Mucosa of stomach (tissue), 1 donor: ENCODE results near the gene CCSER1.
"Not testable (repeated sequence)": the region's sequence is repeated elsewhere in the genome, so short reads cannot be mapped to it uniquely, and the experiment has no call there.

Experiments
- H3K27me3 ChIP-seq: one replicate; pipeline ENCODE4 v1.7.0; 2013; ENCODE audit warnings: mild to moderate bottlenecking, low read length; ENCODE audit not compliant: control insufficient read depth, insufficient read depth
- H3K36me3 ChIP-seq: one replicate; pipeline ENCODE4 v1.7.0; 2013; ENCODE audit warnings: low read length; ENCODE audit not compliant: control insufficient read depth, insufficient read depth
- H3K4me1 ChIP-seq: one replicate; pipeline ENCODE4 v1.7.0; 2013; ENCODE audit warnings: mild to moderate bottlenecking, low read length; ENCODE audit not compliant: control insufficient read depth, insufficient read depth
- H3K4me3 ChIP-seq: one replicate; pipeline ENCODE4 v1.7.0; 2013; ENCODE audit warnings: low read length
- H3K9ac ChIP-seq: one replicate; pipeline ENCODE4 v1.7.0; 2013; ENCODE audit warnings: mild to moderate bottlenecking, low read length, moderate library complexity
- H3K9me3 ChIP-seq: one replicate; pipeline ENCODE4 v1.7.0; 2013; ENCODE audit warnings: mild to moderate bottlenecking, low read length, moderate library complexity; ENCODE audit not compliant: control insufficient read depth
- donor health status: Pancreatic carcinoma.

CCSER1 gene

DNA sequence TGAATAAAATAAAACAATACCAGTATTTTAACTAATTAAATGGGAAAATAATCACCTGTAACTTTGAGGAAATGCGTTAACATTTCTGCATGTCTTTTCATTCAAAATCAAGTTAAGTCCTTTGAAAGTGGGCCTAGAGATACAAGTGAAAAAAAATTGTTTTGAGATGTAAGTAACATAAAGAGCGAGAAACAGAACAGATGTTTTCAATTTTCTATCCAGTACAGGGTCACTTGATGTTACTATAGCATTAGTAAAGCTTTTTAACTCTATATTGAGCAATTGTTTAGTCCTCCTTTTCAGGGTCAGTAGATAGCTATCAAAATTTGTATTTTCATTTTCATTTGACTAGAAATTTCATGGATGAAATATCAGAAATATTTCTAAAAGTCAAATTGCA is 761.4 kb downstream of the CCSER1 start:
- H3K27me3 ChIP-seq: no peaks in the 10 kb centered on the region
- H3K36me3 ChIP-seq: no peaks in the 10 kb centered on the region
- H3K9me3 ChIP-seq: no peaks in the 10 kb centered on the region
- no peak overlapping the region for H3K9ac ChIP-seq
- H3K4me3 ChIP-seq: no peak overlapping the region
- no peaks in the 10 kb centered on the region for H3K4me1 ChIP-seq

DNA sequence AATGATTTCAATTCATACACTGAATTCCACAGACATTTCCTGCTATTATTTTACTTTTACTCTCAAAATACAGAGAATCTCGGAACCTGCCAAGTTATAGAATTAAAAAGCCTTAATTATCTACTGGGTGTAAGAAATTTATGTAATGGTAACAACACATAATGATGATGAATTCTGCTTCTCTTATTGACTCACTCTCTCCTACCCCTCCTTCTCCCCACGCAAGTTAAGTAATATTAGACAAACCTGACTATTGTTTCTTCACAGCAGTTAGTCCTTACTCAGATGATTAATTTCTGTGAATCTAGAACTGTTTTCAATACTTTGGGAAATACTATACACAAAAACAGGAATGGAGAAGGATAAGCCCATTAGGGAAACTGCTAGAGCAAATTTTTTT is 762.0 kb downstream of the CCSER1 start:
- Histone ChIP-seq H3K36me3 (no peaks in the 10 kb centered on the region), H3K27me3 (no peaks in the 10 kb centered on the region), H3K9ac (no peak overlapping the region), H3K4me3 (no peak overlapping the region), H3K4me1 (no peaks in the 10 kb centered on the region), H3K9me3 (no peaks in the 10 kb centered on the region)

DNA sequence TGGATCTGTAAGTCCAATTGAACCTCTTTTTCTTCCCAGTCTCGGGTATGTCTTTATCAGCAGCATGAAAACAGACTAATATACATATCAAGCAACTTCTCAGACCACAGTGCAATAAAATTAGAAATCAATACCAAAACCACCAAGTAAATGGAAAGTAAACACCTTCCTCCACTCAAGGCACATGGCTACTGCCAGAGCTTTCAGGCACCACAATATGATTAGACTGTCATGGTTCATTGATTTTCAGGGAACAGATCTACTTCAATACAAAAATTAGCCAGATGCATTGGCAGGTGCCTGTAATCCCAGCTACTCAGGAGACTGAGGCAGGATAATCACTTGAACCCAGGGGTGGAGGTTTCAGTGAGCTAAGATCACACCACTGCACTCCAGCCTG is 776.2 kb downstream of the CCSER1 start:
- H3K27me3 ChIP-seq, H3K36me3 ChIP-seq, H3K4me1 ChIP-seq, H3K9me3 ChIP-seq, H3K9ac ChIP-seq, H3K4me3 ChIP-seq: not testable (repeated sequence)

DNA sequence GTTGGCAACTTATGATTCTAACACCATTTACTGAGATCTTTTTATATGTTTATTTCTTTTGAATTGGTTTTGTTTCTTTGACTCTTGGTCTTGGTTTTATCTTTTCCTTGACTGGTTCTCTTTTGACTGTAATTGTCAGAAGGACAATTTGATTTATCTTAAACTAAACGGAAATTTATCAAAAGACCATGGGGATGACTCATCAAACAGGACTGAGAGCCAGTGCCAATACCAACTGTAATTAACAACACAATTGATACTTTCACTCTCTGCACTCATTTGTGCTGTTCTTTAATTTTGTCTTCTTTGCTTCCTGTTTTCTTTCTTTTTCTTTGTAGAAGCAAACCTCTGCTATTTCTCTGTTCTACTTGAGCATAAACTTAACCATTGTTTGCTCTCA is 776.8 kb downstream of the CCSER1 start:
- H3K4me1 ChIP-seq: no peaks in the 10 kb centered on the region

DNA sequence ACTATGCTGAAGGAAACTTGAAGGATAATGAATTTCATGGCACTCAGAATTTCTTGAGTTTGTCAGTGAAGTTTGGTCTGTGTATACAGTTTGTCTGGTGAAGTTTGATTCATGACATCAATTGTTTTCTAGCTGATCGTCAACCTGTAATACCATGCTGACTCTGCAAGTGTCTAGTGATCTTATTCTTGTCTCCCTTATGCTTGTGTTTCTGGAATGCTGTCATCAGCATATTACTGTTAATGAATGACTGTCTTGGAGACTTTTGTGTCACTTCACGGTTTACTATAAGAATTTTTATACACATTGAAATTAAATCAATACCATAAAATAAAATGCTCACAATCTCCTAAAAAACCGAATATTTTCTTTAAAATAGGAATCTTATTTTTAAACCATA is 779.0 kb downstream of the CCSER1 start:
- Histone ChIP-seq H3K4me1 (no peaks in the 10 kb centered on the region), H3K9me3 (no peaks in the 10 kb centered on the region), H3K9ac (no peak overlapping the region), H3K27me3 (no peaks in the 10 kb centered on the region), H3K36me3 (no peaks in the 10 kb centered on the region), H3K4me3 (no peak overlapping the region)

More for the DNA sequence above, 776.8 kb downstream of the CCSER1 start:
- Histone ChIP-seq H3K9ac (no peak overlapping the region), H3K27me3 (no peaks in the 10 kb centered on the region), H3K9me3 (no peaks in the 10 kb centered on the region), H3K36me3 (no peaks in the 10 kb centered on the region), H3K4me3 (no peak overlapping the region)

DNA sequence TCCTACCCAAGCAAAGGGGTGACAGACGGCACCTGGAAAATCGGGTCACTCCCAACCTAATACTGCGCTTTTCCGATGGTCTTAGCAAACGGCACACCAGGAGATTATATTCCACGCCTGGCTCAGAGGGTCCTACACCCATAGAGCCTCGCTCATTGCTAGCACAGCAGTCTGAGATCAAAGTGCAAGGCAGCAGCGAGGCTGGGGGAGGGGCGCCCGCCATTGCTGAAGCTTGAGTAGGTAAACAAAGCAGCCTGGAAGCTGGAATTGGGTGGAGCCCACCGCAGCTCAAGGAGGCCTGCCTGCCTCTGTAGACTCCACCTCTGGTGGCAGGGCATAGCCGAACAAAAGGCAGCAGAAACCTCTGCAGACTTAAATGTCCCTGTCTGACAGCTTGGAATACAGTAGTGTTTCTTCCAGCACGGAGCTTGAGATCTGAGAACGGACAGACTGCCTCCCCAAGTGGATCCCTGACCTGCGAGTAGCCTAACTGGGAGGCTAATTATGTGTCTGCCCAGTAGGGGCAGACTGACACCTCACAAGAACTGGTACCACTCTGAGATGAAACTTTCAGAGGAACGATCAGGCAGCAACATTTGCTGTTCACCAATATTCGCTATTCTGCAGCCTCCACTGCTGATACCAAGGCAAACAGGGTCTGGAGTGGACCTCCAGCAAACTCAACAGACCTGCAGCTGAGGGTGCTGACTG is 784.7 kb downstream of the CCSER1 start:
- H3K9me3 ChIP-seq, H3K4me3 ChIP-seq, H3K9ac ChIP-seq, H3K36me3 ChIP-seq, H3K4me1 ChIP-seq, H3K27me3 ChIP-seq: not testable (repeated sequence)

DNA sequence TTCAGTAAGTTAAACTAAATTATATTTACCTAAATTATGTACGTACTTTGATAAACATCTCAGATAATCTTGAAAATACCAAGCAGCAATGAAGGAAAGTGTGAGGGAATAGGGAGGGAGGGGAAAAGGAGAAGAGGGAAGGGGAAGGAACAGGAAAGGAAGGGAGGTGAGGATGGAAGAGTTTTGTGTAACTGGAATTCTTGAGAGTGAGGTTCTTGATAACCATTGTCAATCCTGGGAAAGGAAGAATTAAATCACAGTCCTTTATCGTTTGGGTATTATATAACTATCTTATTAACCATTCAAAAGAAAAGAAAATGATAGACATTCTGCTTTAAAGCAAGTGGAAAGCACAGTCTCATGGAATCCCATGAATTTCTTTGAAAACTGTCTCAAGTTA is 795.0 kb downstream of the CCSER1 start:
- Histone ChIP-seq H3K27me3 (no peaks in the 10 kb centered on the region), H3K4me3 (no peak overlapping the region), H3K9ac (no peak overlapping the region), H3K36me3 (no peaks in the 10 kb centered on the region), H3K9me3 (no peaks in the 10 kb centered on the region), H3K4me1 (no peaks in the 10 kb centered on the region)

DNA sequence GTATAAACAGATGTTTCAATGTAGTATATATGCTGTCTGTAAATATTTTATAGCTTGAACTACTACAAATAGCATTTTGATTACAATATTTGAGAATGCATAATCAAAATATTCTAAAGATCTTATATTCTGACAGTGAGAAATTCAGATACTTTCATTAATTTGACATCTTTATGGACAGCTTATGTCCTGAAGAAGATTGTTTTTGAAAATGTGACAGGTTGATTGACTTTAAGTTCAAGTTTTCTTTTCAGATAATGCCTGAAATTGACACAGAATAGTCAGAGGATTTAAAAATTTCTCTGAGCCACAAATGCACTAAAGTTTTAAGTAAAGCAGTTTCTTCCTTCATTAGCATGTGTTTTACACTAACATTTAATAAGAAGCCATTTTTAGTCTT is 799.8 kb downstream of the CCSER1 start:
- Histone ChIP-seq H3K36me3 (no peaks in the 10 kb centered on the region), H3K4me3 (no peak overlapping the region), H3K4me1 (no peaks in the 10 kb centered on the region), H3K9me3 (no peaks in the 10 kb centered on the region), H3K9ac (no peak overlapping the region), H3K27me3 (no peaks in the 10 kb centered on the region)

DNA sequence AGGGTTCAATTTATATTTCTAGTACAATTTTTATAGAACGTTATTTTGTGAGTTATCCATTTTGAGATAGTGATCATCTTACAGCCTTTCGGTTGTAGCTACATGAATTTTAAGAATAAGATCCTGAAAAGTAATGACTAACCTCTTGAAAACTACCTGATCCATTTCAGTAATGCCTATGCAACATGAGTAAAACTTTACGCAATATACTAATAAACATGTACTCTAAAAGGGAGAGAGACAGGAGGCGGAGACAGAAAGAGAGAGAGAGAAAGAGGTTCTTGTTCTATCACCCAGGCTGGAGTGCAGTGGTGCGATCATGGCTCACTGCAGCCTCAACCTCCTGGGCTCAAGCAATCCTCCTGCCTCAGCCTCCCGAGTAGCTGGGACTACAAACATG is 816.1 kb downstream of the CCSER1 start:
- Histone ChIP-seq H3K9me3 (no peaks in the 10 kb centered on the region), H3K27me3 (no peaks in the 10 kb centered on the region), H3K36me3 (no peaks in the 10 kb centered on the region), H3K9ac (no peak overlapping the region), H3K4me1 (no peaks in the 10 kb centered on the region), H3K4me3 (no peak overlapping the region)

DNA sequence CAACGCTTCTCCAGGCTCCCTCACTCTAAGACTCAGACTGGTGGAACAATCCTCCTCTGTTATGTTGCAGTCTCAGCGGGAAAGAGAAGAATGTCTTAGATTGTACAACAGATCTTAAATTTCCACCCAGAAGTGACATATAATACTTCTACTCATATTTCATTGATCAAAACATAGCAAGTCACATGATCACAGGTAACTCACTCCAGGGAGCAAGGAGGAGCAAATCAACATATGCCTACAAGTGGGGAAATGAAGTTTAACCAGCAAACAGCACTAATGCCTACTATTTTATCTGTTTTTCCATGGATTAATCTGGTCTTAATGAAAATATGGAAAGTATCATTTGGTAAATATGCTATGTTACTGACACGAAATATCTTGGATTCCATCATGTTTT is 819.8 kb downstream of the CCSER1 start:
- no peak overlapping the region for H3K9ac ChIP-seq
- no peaks in the 10 kb centered on the region for H3K36me3 ChIP-seq
- H3K9me3 ChIP-seq: no peaks in the 10 kb centered on the region
- no peaks in the 10 kb centered on the region for H3K4me1 ChIP-seq
- no peak overlapping the region for H3K4me3 ChIP-seq
- H3K27me3 ChIP-seq: no peaks in the 10 kb centered on the region

DNA sequence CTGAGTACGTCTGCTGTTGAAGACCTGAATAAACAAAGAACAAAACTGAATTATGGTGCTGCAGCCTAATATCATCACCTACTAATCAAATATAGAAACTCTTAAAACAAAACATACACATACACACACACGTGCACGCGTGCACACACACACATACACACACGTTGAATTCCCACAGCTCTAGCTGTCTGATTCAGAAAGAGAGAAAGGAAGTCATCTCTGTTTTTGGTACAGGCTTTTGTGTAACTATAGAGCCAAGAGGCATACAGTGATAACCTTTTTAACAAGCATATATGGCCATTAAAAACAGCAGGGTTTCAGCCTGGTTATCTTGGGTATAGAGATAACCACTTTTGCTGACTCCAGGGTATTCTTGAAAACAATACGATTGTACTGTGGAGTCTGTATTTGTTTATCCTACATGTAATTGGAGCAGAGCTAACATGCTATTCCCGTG is 823.2 kb downstream of the CCSER1 start:
- Histone ChIP-seq H3K36me3 (no peaks in the 10 kb centered on the region), H3K4me1 (no peaks in the 10 kb centered on the region), H3K27me3 (no peaks in the 10 kb centered on the region), H3K9me3 (no peaks in the 10 kb centered on the region), H3K4me3 (no peak overlapping the region), H3K9ac (no peak overlapping the region)

DNA sequence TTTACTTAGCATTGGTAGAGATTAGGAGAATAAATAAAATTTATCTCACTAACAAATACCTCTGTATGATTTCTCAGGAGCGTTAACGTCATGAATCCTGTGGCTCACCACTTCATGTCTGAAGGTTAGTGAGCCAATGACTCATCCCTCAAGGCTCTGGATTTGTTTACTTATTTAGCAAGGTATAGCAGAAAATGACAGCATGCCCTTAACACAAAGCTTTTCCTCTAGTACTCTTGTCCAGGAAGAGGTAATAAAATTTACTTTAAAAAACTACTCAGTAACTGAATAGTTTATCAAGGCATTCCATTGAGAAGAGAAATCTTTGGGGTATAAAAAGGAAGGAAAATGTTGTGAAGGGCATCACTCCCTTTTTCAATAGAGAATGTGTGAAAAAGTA is 823.8 kb downstream of the CCSER1 start:
- Histone ChIP-seq H3K9ac (no peak overlapping the region), H3K27me3 (no peaks in the 10 kb centered on the region), H3K4me1 (no peaks in the 10 kb centered on the region), H3K4me3 (no peak overlapping the region), H3K36me3 (no peaks in the 10 kb centered on the region), H3K9me3 (no peaks in the 10 kb centered on the region)
